ENCODE results near the gene DISP2. TPM values are rescaled to one million over a fixed set of nuclear protein-coding genes. Genes with fewer than 3 reads are reported as not detected.

DISP2 gene
- total and polyA plus RNA-seq, 2 donors: 0.27 to 0.63 TPM

GRCh38 chr15:40389824-40390595 lies 32.0 kb downstream of the DISP2 start:
- Histone ChIP-seq H3K36me3 (ENCODE audit: insufficient read depth) (peaks cover 4% of the 10 kb centered on the region), H3K4me3 (ENCODE audit: low read depth, low read length) (no peak overlapping the region), H3K4me1 (ENCODE audit: insufficient read depth) (no peaks in the 10 kb centered on the region), H3K27ac (ENCODE audit: low read depth) (no peak overlapping the region)
- no peak for DNase-seq (ENCODE audit: extremely low spot score)
- WGBS: 98% methylated on average over 2 of the region's 2 CpGs

- Histone ChIP-seq H3K4me3 (ENCODE audit: low read depth, low read length) (no peak overlapping the region), H3K4me1 (ENCODE audit: insufficient read depth) (no peaks in the 10 kb centered on the region), H3K27ac (ENCODE audit: low read depth) (no peak overlapping the region), H3K36me3 (ENCODE audit: insufficient read depth) (peaks cover 4% of the 10 kb centered on the region)
- WGBS: 95% methylated on average over 4 of the region's 4 CpGs
- DNase-seq (ENCODE audit: extremely low spot score): no peak
These were observed 35.2 kb downstream of the DISP2 start for GRCh38 chr15:40392986-40393948.

- no peak overlapping the region for H3K4me3 ChIP-seq (ENCODE audit: low read depth, low read length)
- H3K27ac ChIP-seq (ENCODE audit: low read depth): no peak overlapping the region
- 91% methylated on average over 8 of the region's 8 CpGs for WGBS
- H3K36me3 ChIP-seq (ENCODE audit: insufficient read depth): peaks cover 4% of the 10 kb centered on the region
- H3K4me1 ChIP-seq (ENCODE audit: insufficient read depth): no peaks in the 10 kb centered on the region
- DNase-seq (ENCODE audit: extremely low spot score): no peak
These were observed 39.8 kb downstream of the DISP2 start for GRCh38 chr15:40397688-40398412.

GRCh38 chr15:40398413-40398873 lies 40.4 kb downstream of the DISP2 start:
- DNase-seq (ENCODE audit: extremely low spot score): no peak
- peaks cover 4% of the 10 kb centered on the region for H3K36me3 ChIP-seq (ENCODE audit: insufficient read depth)
- H3K27ac ChIP-seq (ENCODE audit: low read depth): no peak overlapping the region
- WGBS: 70% methylated on average over 4 of the region's 4 CpGs
- no peak overlapping the region for H3K4me3 ChIP-seq (ENCODE audit: low read depth, low read length)
- H3K4me1 ChIP-seq (ENCODE audit: insufficient read depth): no peaks in the 10 kb centered on the region

GRCh38 chr15:40399370-40399769 lies 41.4 kb downstream of the DISP2 start:
- WGBS: 85% methylated on average over 7 of the region's 7 CpGs
- Histone ChIP-seq H3K4me3 (ENCODE audit: low read depth, low read length) (no peak overlapping the region), H3K27ac (ENCODE audit: low read depth) (no peak overlapping the region), H3K36me3 (ENCODE audit: insufficient read depth) (no peaks in the 10 kb centered on the region), H3K4me1 (ENCODE audit: insufficient read depth) (no peaks in the 10 kb centered on the region)
- no peak for DNase-seq (ENCODE audit: extremely low spot score)

- DNase-seq (ENCODE audit: extremely low spot score): peak; percentile 80
- WGBS: under 1% methylated on average over 54 of the region's 54 CpGs
- no peaks in the 10 kb centered on the region for H3K4me1 ChIP-seq (ENCODE audit: insufficient read depth)
- H3K36me3 ChIP-seq (ENCODE audit: insufficient read depth): no peaks in the 10 kb centered on the region
- peak within 1 kb of the TSS; percentile 28 for H3K27ac ChIP-seq (ENCODE audit: low read depth)
- peak within 1 kb of the TSS; percentile 54 for H3K4me3 ChIP-seq (ENCODE audit: low read depth, low read length)
These were observed 47.7 kb downstream of the DISP2 start, which contains the start of gene IVD for GRCh38 chr15:40405501-40406381. TSS of gene IVD (plus strand) at chr15:40405795. CDS start at chr15:40405828, 33 bp downstream.

GRCh38 chr15:40407330-40407990 lies 49.4 kb downstream of the DISP2 start:
- H3K4me1 ChIP-seq (ENCODE audit: insufficient read depth): no peaks in the 10 kb centered on the region
- no peaks in the 10 kb centered on the region for H3K36me3 ChIP-seq (ENCODE audit: insufficient read depth)
- H3K27ac ChIP-seq (ENCODE audit: low read depth): no peak overlapping the region
- no peak overlapping the region for H3K4me3 ChIP-seq (ENCODE audit: low read depth, low read length)
- WGBS: 85% methylated on average over 8 of the region's 8 CpGs
- DNase-seq (ENCODE audit: extremely low spot score): no peak

- Histone ChIP-seq H3K4me3 (ENCODE audit: low read depth, low read length) (no peak overlapping the region), H3K4me1 (ENCODE audit: insufficient read depth) (no peaks in the 10 kb centered on the region), H3K27ac (ENCODE audit: low read depth) (no peak overlapping the region), H3K36me3 (ENCODE audit: insufficient read depth) (no peaks in the 10 kb centered on the region)
- WGBS: 69% methylated on average over 3 of the region's 3 CpGs
- no peak for DNase-seq (ENCODE audit: extremely low spot score)
These were observed 51.3 kb downstream of the DISP2 start for GRCh38 chr15:40409366-40409765.

GRCh38 chr15:40410476-40410875 lies 52.5 kb downstream of the DISP2 start:
- Histone ChIP-seq H3K27ac (ENCODE audit: low read depth) (no peak overlapping the region), H3K36me3 (ENCODE audit: insufficient read depth) (no peaks in the 10 kb centered on the region), H3K4me3 (ENCODE audit: low read depth, low read length) (no peak overlapping the region), H3K4me1 (ENCODE audit: insufficient read depth) (no peaks in the 10 kb centered on the region)
- no peak for DNase-seq (ENCODE audit: extremely low spot score)
- 96% methylated on average over 11 of the region's 11 CpGs for whole genome bisulfite sequencing

GRCh38 chr15:40412095-40412759 lies 54.2 kb downstream of the DISP2 start:
- no peak for DNase-seq (ENCODE audit: extremely low spot score)
- WGBS: 85% methylated on average over 7 of the region's 7 CpGs
- no peak overlapping the region for H3K4me3 ChIP-seq (ENCODE audit: low read depth, low read length)
- no peaks in the 10 kb centered on the region for H3K36me3 ChIP-seq (ENCODE audit: insufficient read depth)
- no peak overlapping the region for H3K27ac ChIP-seq (ENCODE audit: low read depth)
- H3K4me1 ChIP-seq (ENCODE audit: insufficient read depth): no peaks in the 10 kb centered on the region

GRCh38 chr15:40413036-40413435 lies 55.0 kb downstream of the DISP2 start:
- DNase-seq (ENCODE audit: extremely low spot score): no peak
- no peaks in the 10 kb centered on the region for H3K4me1 ChIP-seq (ENCODE audit: insufficient read depth)
- WGBS: 92% methylated on average over 9 of the region's 9 CpGs

GRCh38 chr15:40414816-40415215 lies 56.8 kb downstream of the DISP2 start:
- Histone ChIP-seq H3K4me3 (ENCODE audit: low read depth, low read length) (no peak overlapping the region), H3K27ac (ENCODE audit: low read depth) (no peak overlapping the region), H3K4me1 (ENCODE audit: insufficient read depth) (no peaks in the 10 kb centered on the region), H3K36me3 (ENCODE audit: insufficient read depth) (no peaks in the 10 kb centered on the region)
- WGBS: 88% methylated on average over 7 of the region's 7 CpGs
- DNase-seq (ENCODE audit: extremely low spot score): no peak

More at GRCh38 chr15:40413036-40413435, 55.0 kb downstream of the DISP2 start:
- Histone ChIP-seq H3K36me3 (ENCODE audit: insufficient read depth) (no peaks in the 10 kb centered on the region), H3K4me3 (ENCODE audit: low read depth, low read length) (no peak overlapping the region), H3K27ac (ENCODE audit: low read depth) (no peak overlapping the region)
